ENCODE results near the gene DPYD. TPM values are rescaled to one million over a fixed set of nuclear protein-coding genes. Genes with fewer than 3 reads are reported as not detected.

DPYD gene
- polyA plus RNA-seq, 1 of the 3 experiments (the other 2 are of a cell fraction): 23.0 TPM

DNA sequence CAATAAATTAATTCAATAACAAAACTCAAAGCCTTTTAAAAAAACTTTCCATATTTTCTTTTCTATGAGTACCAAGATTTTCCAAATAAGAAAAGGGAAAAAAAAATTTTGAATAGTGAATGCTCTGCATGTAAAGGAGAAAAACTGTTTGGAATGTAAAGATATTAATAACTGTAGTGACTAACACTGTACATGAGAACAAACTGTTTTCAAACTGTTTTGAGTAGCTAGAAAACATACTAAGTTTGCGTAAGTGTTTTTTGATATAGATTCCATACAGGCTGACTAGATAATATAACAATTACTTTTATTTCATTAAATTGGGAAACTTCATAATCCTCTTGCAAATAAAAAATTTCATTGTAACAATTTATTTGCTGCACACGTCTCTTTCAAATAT, 150.5 kb downstream of the DPYD start:
- TF ChIP-seq EZH2phosphoT487 (IDR thresholded peaks at IDR 0.05; ENCODE audit: borderline replicate concordance, low read depth): no peak
- TF ChIP-seq JUND (IDR thresholded peaks at IDR 0.05): no peak
- Histone ChIP-seq H3K9me3 (no peaks in the 10 kb centered on the region), H2AFZ (ENCODE audit: low read depth) (no peak overlapping the region), H3K36me3 (replicated peaks in 1 of 2; ENCODE audit: control insufficient read depth in 1 of 2, insufficient read depth in 2 of 2, low read length in 1 of 2) (peaks cover 2 to 39% of the 10 kb centered on the region in 2 experiments), H3F3A (replicated peaks; ENCODE audit: insufficient read depth) (peaks cover 8% of the 10 kb centered on the region), H3K27ac (ENCODE audit: low read depth in 2 of 2, low read length in 1 of 2) (no peak overlapping the region; a peak in 1 of 4 replicates), H3K4me1 (ENCODE audit: control insufficient read depth in 1 of 2, insufficient read depth in 2 of 2, low read depth in 1 of 2, low read length in 1 of 2) (peaks cover 0 to 6% of the 10 kb centered on the region in 2 experiments; a peak in 2 of 4 replicates), H3K4me3 (ENCODE audit: low read depth in 2 of 2, low read length in 1 of 2) (no peak overlapping the region), H3K9me2 (no peaks in the 10 kb centered on the region), H3K4me2 (no peak overlapping the region), H3K9ac (no peak overlapping the region), H3K79me2 (ENCODE audit: insufficient read depth) (peaks cover 54% of the 10 kb centered on the region), H4K20me1 (ENCODE audit: insufficient read depth) (no peaks in the 10 kb centered on the region), H3K27me3 (ENCODE audit: insufficient read depth) (no peaks in the 10 kb centered on the region)
- POLR2A ChIA-PET: no interaction called here
- DNase-seq: no peak
- 95% methylated on average over 2 of the region's 2 CpGs for WGBS (ENCODE audit: low lambda C conversion rate)
- CTCF ChIA-PET: no interaction called here

DNA sequence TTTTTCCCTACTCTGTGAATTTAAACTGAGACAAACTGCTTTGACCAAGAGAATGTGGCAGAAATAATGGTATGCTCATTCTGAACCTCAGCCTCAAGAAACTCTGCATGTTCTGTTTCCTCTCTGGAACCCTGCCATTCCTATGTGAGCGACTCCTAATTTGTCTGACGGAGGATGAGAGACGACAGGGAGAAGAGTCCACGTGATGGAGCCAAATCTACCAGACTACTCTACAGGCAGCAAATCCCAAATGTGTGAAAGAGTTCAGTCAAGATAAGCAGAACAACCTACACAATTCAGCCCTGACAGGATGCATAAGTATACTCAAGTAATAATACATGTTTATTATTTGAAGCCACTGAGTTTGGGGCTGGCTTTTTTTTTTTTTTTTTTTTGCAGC, 153.5 kb downstream of the DPYD start:
- no peak overlapping the region for H3K27ac ChIP-seq (ENCODE audit: low read depth in 2 of 2, low read length in 1 of 2)
- H3K27me3 ChIP-seq (ENCODE audit: insufficient read depth): no peaks in the 10 kb centered on the region
- no peak overlapping the region for H3K4me2 ChIP-seq
- H4K20me1 ChIP-seq (ENCODE audit: insufficient read depth): no peaks in the 10 kb centered on the region
- peaks cover 0 to 6% of the 10 kb centered on the region in 2 experiments; a peak in 2 of 4 replicates for H3K4me1 ChIP-seq (ENCODE audit: control insufficient read depth in 1 of 2, insufficient read depth in 2 of 2, low read depth in 1 of 2, low read length in 1 of 2)
- no peak overlapping the region for H2AFZ ChIP-seq (ENCODE audit: low read depth)
- H3K4me3 ChIP-seq (ENCODE audit: low read depth in 2 of 2, low read length in 1 of 2): no peak overlapping the region
- DNase-seq: no peak
- peaks cover 21% of the 10 kb centered on the region for H3F3A ChIP-seq (replicated peaks; ENCODE audit: insufficient read depth)
- ChIA-PET POLR2A (no interaction called here), CTCF (no interaction called here)
- no peaks in the 10 kb centered on the region for H3K9me3 ChIP-seq
- TF ChIP-seq, protein P1, sequence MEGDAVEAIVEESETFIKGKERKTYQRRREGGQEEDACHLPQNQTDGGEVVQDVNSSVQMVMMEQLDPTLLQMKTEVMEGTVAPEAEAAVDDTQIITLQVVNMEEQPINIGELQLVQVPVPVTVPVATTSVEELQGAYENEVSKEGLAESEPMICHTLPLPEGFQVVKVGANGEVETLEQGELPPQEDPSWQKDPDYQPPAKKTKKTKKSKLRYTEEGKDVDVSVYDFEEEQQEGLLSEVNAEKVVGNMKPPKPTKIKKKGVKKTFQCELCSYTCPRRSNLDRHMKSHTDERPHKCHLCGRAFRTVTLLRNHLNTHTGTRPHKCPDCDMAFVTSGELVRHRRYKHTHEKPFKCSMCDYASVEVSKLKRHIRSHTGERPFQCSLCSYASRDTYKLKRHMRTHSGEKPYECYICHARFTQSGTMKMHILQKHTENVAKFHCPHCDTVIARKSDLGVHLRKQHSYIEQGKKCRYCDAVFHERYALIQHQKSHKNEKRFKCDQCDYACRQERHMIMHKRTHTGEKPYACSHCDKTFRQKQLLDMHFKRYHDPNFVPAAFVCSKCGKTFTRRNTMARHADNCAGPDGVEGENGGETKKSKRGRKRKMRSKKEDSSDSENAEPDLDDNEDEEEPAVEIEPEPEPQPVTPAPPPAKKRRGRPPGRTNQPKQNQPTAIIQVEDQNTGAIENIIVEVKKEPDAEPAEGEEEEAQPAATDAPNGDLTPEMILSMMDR (IDR thresholded peaks at IDR 0.05): no peak
- TF ChIP-seq RFX5 (IDR thresholded peaks at IDR 0.05; ENCODE audit: low read length) (no peak), TEAD4 (IDR thresholded peaks at IDR 0.05; ENCODE audit: borderline replicate concordance, insufficient read depth) (no peak), ELF1 (IDR thresholded peaks at IDR 0.05) (no peak), TCF12 (IDR thresholded peaks at IDR 0.05) (no peak), FOSL2 (IDR thresholded peaks at IDR 0.05; ENCODE audit: borderline replicate concordance, low read depth) (no peak), SMC3 (IDR thresholded peaks at IDR 0.05; ENCODE audit: low read depth, low read length) (no peak)
- TF ChIP-seq, protein P2, sequence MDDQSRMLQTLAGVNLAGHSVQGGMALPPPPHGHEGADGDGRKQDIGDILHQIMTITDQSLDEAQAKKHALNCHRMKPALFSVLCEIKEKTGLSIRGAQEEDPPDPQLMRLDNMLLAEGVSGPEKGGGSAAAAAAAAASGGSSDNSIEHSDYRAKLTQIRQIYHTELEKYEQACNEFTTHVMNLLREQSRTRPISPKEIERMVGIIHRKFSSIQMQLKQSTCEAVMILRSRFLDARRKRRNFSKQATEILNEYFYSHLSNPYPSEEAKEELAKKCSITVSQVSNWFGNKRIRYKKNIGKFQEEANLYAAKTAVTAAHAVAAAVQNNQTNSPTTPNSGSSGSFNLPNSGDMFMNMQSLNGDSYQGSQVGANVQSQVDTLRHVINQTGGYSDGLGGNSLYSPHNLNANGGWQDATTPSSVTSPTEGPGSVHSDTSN (IDR thresholded peaks at IDR 0.05): no peak
- TF ChIP-seq, protein P3, sequence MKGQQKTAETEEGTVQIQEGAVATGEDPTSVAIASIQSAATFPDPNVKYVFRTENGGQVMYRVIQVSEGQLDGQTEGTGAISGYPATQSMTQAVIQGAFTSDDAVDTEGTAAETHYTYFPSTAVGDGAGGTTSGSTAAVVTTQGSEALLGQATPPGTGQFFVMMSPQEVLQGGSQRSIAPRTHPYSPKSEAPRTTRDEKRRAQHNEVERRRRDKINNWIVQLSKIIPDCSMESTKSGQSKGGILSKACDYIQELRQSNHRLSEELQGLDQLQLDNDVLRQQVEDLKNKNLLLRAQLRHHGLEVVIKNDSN (IDR thresholded peaks at IDR 0.05; ENCODE audit: borderline replicate concordance, low read depth): no peak
- peaks cover 57% of the 10 kb centered on the region for H3K79me2 ChIP-seq (ENCODE audit: insufficient read depth)
- 96% methylated on average over 4 of the region's 4 CpGs for WGBS (ENCODE audit: low lambda C conversion rate)
- H3K9ac ChIP-seq: no peak overlapping the region
- peaks cover 0 to 40% of the 10 kb centered on the region in 2 experiments for H3K36me3 ChIP-seq (replicated peaks in 1 of 2; ENCODE audit: control insufficient read depth in 1 of 2, insufficient read depth in 2 of 2, low read length in 1 of 2)
- no peaks in the 10 kb centered on the region for H3K9me2 ChIP-seq
